ENCODE data around the gene FADS1.

FADS1 gene

DNA sequence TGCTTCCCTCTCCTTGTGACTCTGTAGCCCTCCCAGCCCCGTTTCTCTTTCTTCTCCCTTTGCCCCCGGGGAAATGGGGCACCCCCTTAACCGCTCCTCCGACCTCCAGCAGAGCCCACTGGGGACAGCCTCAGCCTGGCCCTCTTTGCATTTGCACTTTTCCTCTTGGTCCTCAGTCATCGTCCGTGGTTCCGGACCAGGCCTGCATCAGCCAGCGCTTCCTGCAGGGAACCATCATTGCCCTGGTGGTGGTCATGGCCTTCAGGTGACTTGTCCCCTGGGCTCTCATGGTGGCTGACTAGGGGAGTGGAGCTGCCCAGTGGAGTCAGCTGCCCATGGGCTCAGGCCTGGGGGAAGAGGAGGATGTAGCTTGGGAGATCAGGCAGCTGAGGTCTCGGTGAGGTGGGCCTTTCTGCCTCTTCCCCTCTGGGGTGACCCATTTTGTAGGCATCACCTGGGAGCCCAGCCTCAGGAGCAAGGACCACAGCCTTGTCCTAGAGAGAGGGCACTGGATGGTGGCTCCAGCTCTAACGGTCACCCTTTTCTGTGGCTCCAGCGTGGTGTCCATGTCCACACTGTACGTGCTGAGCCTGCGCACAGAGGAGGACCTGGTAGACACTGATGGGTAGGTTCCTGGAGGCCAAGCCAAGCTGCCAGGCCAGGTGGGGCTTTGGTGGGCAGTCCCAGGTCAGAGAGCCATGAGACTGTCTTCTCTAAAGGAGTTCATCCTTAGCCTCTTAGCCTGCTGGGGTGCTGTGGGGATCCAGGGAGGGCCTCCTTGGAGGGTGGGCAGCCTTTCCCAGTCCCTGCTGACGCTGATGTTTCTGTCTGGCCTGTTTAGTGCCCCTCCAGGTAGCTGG lies 36.9 kb downstream of the FADS1 start:
- ChIA-PET CTCF (interaction anchor here (1.3 kb wide), 2 partner anchors 32 to 334 kb away, joined by 3 to 4 read pairs; no protein-coding TSS in a partner anchor), POLR2A (ENCODE audit: low non-redundant PET) (no interaction called here)
- TF ChIP-seq, protein P1, sequence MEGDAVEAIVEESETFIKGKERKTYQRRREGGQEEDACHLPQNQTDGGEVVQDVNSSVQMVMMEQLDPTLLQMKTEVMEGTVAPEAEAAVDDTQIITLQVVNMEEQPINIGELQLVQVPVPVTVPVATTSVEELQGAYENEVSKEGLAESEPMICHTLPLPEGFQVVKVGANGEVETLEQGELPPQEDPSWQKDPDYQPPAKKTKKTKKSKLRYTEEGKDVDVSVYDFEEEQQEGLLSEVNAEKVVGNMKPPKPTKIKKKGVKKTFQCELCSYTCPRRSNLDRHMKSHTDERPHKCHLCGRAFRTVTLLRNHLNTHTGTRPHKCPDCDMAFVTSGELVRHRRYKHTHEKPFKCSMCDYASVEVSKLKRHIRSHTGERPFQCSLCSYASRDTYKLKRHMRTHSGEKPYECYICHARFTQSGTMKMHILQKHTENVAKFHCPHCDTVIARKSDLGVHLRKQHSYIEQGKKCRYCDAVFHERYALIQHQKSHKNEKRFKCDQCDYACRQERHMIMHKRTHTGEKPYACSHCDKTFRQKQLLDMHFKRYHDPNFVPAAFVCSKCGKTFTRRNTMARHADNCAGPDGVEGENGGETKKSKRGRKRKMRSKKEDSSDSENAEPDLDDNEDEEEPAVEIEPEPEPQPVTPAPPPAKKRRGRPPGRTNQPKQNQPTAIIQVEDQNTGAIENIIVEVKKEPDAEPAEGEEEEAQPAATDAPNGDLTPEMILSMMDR (conservative IDR thresholded peaks at IDR 0.05; ENCODE audit: low read depth) = no peak
- H3K27ac ChIP-seq = no peak overlapping the region
- DNase-seq (ENCODE audit: low spot score) = no peak

DNA sequence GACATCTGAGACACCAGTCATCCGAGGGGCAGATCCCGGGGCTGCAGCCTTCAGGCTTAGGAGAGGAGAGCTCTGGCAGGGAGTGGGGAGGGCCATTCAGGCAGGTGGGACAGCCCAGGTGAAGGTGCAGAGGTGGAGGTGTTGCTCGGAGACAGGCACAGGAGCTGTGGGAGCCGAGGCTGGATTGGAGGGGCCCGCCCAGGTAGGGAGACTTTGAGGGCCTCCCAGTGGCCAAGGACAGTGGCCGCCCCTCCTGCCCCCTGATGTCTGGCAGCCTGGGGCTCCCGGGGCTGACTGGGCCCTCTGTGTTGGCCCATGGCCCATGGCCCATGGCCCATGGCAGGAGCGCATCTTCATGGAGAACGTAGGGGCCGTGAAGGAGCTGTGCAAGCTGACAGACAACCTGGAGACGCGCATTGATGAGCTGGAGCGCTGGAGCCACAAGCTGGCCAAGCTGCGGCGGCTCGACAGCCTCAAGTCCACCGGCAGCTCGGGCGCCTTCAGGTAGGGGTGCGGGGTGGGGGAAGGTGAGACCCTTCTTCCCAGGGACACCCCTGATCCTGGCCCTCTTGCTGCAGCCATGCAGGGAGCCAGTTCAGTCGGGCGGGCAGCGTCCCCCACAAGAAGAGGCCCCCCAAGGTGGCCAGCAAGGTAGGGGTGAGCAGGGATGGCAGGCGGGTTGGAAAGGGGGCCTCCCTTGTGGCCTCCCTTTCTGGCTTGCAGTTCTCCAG lies 37.7 kb downstream of the FADS1 start:
- ChIA-PET POLR2A (ENCODE audit: low non-redundant PET) (no interaction called here), CTCF (interaction anchor here (1.3 kb wide), 1 partner anchor 31 kb away, joined by 4 read pairs; no protein-coding TSS in a partner anchor)
- no peak for DNase-seq (ENCODE audit: low spot score)
- no peak overlapping the region for H3K27ac ChIP-seq
- TF ChIP-seq, protein P1 (conservative IDR thresholded peaks at IDR 0.05; ENCODE audit: low read depth) = no peak

DNA sequence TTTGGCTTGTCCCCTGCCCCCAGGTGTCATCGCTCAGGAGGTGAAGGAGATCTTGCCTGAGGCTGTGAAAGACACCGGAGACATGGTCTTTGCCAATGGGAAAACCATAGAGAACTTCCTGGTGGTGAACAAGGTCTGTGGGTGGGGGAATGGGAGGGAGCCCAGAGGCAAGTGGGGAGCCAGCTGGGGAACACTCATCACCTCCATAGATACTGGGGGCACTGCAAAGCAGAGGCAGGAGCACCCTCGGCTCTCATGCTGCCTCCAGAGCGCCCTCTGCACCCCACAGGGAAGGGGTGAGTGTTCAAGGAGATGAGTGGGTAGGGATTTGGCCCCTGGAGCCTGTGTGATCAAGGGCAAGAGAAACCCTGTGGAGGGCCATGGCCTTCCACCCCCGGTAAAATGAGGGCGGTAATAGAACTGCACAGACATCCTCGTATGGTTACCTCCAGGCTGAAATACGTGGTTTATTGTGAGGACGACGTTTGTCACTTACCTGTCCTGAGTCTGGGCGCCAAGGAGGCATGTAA lies 38.4 kb downstream of the FADS1 start:
- TF ChIP-seq, protein P1 (conservative IDR thresholded peaks at IDR 0.05; ENCODE audit: low read depth) = no peak
- CTCF ChIA-PET = no interaction called here
- no peak overlapping the region for H3K27ac ChIP-seq
- no peak for DNase-seq (ENCODE audit: low spot score)
- POLR2A ChIA-PET (ENCODE audit: low non-redundant PET) = no interaction called here

DNA sequence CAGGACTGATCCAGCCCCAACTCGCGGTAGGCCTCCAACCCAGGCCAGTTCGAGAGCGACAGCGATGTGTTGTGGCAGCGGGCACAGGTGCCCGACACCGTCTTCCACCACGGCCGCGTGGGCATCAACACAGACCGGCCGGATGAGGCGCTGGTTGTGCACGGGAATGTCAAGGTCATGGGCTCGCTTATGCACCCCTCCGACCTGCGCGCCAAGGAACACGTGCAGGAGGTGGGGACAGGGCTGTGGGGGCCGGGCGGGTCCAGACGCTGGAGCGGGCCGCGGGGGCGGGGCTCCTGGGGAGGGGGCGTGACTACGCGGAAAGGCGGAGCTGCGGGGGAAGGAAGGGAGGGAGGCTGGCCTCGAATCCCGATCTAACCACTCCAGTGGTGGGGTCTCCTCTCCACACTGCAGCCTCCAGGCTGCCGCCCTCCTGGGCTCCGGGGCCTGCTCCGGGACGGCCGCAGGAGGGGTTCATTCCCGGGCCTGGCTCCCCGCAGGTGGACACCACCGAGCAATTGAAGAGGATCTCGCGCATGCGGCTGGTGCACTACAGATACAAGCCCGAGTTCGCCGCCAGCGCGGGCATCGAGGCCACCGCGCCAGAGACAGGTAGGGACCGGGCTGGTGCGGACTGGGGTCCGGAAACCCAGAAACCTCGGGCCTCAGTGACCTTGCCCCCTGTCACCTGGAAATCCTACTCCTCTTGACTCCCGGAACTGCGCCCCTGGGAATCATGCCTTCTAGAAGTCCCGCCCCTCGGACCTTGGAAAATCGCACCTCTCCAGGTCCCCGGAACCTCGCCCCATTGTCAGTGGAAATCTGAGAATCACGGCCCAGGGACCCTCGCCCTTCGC lies 39.3 kb downstream of the FADS1 start:
- POLR2A ChIA-PET (ENCODE audit: low non-redundant PET) = no interaction called here
- TF ChIP-seq, protein P1 (conservative IDR thresholded peaks at IDR 0.05; ENCODE audit: low read depth) = no peak
- peak; percentile 63 for DNase-seq (ENCODE audit: low spot score)
- H3K27ac ChIP-seq = no peak overlapping the region
- CTCF ChIA-PET = no interaction called here

DNA sequence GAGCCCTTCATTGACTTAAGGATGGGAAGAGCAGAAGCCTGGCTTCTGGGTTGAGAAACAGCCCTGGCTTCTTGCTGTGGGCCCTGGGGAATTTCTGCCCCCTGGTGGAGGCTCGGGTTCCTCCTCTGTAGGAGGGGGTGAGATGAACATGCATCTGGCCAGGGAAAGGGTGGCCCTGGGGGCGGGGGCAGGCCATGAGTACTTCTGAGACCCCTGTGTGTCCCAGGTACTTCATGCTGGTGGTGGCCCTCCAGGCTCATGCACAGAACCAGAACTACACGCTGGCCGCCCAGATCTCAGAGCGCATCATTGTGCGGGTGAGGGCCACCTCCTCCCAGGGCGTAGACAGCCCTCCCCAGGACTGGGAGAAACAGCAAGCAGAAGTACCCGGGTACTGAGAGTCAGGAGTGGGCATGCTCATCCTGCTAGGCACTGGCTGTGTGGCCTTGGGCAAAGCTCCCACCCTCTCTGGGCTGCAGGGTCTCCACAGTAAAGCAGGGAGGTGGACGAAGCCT lies 40.2 kb downstream of the FADS1 start:
- ChIA-PET POLR2A (ENCODE audit: low non-redundant PET) (no interaction called here), CTCF (no interaction called here)
- TF ChIP-seq, protein P1 (conservative IDR thresholded peaks at IDR 0.05; ENCODE audit: low read depth) = peak; percentile 49
- DNase-seq (ENCODE audit: low spot score) = peak; percentile 74
- no peak overlapping the region for H3K27ac ChIP-seq
